ENCODE measurements around the gene ADIPOR2. TPM values are rescaled to one million over a fixed set of nuclear protein-coding genes. Genes with fewer than 3 reads are reported as not detected.

Gene ADIPOR2
- total RNA-seq, 1 experiment from 2014 or later: 84.0 TPM

DNA sequence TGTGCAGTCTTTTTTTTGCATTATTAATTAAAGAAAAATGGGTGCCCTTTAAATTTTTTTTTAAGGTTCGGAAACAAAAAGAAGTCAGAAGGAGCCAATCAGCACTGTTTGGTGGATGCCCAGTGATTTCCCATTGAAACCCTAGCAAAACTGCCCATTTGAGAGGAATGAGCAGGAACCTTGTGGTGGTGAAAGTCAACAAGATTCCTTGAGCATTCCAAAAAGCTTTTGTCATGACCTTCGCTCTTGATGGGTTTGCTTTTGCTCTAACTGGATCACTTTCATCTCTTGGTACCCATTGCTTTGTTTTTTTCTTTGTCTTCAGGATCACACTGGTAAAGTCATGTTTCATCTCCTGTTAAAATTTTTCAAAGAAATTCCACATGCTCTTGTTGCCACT lies 54.1 kb downstream of the ADIPOR2 start:
- ChIA-PET CTCF (no interaction called here), POLR2A (ENCODE audit: low non-redundant PET) (no interaction called here)
- DNase-seq (ENCODE audit: low spot score): no peak
- TF ChIP-seq CTCF (conservative IDR thresholded peaks at IDR 0.05; ENCODE audit: low read depth, low read length) (no peak), EZH2 (IDR thresholded peaks at IDR 0.05; ENCODE audit: borderline replicate concordance, low read depth, low read length, poor library complexity, severe bottlenecking) (no peak)
- BruUV-seq (replicated peaks): no TSS peak
- Histone ChIP-seq H3K27me3 (replicated peaks; ENCODE audit: insufficient read depth, low read depth, low read length, poor library complexity) (no peaks in the 10 kb centered on the region), H3K27ac (ENCODE audit: low read depth, low read length, poor library complexity, severe bottlenecking) (no peak overlapping the region), H3K9me3 (ENCODE audit: low read depth, low read length, poor library complexity, severe bottlenecking) (peaks cover 26% of the 10 kb centered on the region), H3K36me3 (ENCODE audit: insufficient read depth, low read length, poor library complexity, severe bottlenecking) (no peaks in the 10 kb centered on the region), H3K4me1 (ENCODE audit: insufficient read depth, low read length, poor library complexity, severe bottlenecking) (peaks cover 12% of the 10 kb centered on the region), H3K4me3 (ENCODE audit: low read depth, low read length, poor library complexity, severe bottlenecking) (no peak overlapping the region)
- intact Hi-C loops (cut with micrococcal nuclease; ENCODE audit: unreplicated experiment): no loop called here

GRCh38 chr12:1747609-1748008 lies 56.7 kb downstream of the ADIPOR2 start:
- no peak for DNase-seq (ENCODE audit: low spot score)
- POLR2A ChIA-PET (ENCODE audit: low non-redundant PET): no interaction called here
- intact Hi-C loops (cut with micrococcal nuclease; ENCODE audit: unreplicated experiment): no loop called here
- no TSS peak for BruUV-seq (replicated peaks)
- no peak overlapping the region for H3K4me3 ChIP-seq (ENCODE audit: low read depth, low read length, poor library complexity, severe bottlenecking)
- peaks cover 26% of the 10 kb centered on the region for H3K9me3 ChIP-seq (ENCODE audit: low read depth, low read length, poor library complexity, severe bottlenecking)
- H3K4me1 ChIP-seq (ENCODE audit: insufficient read depth, low read length, poor library complexity, severe bottlenecking): no peaks in the 10 kb centered on the region
- no peak for TF ChIP-seq CTCF (conservative IDR thresholded peaks at IDR 0.05; ENCODE audit: low read depth, low read length)
- no peak for TF ChIP-seq EZH2 (IDR thresholded peaks at IDR 0.05; ENCODE audit: borderline replicate concordance, low read depth, low read length, poor library complexity, severe bottlenecking)
- H3K27ac ChIP-seq (ENCODE audit: low read depth, low read length, poor library complexity, severe bottlenecking): no peak overlapping the region
- no peaks in the 10 kb centered on the region for H3K36me3 ChIP-seq (ENCODE audit: insufficient read depth, low read length, poor library complexity, severe bottlenecking)
- CTCF ChIA-PET: no interaction called here
- no peaks in the 10 kb centered on the region for H3K27me3 ChIP-seq (replicated peaks; ENCODE audit: insufficient read depth, low read depth, low read length, poor library complexity)

DNA sequence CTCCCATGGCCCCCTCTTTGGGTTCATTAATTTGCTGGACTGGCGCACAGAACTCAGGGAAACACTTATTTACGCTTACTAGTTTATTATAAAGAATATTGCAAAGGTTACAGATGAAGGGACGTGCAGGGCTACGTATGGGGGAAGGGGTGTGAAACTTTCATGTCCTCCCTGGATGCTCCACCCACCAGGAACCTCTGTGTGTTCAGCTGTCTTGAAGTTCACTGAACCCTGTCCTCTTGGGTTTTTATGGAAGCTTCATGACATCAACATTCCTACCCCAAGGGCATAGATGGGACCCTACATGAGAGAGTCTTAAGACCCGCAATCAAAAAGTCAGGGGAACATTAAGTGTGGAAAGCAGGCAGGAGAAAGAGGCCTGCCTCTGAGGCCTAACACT lies 58.1 kb downstream of the ADIPOR2 start:
- intact Hi-C loops (cut with micrococcal nuclease; ENCODE audit: unreplicated experiment): no loop called here
- H3K36me3 ChIP-seq (ENCODE audit: insufficient read depth, low read length, poor library complexity, severe bottlenecking): no peaks in the 10 kb centered on the region
- H3K27me3 ChIP-seq (replicated peaks; ENCODE audit: insufficient read depth, low read depth, low read length, poor library complexity): no peaks in the 10 kb centered on the region
- no peak overlapping the region for H3K4me3 ChIP-seq (ENCODE audit: low read depth, low read length, poor library complexity, severe bottlenecking)
- no TSS peak for BruUV-seq (replicated peaks)
- peaks cover 5% of the 10 kb centered on the region for H3K4me1 ChIP-seq (ENCODE audit: insufficient read depth, low read length, poor library complexity, severe bottlenecking)
- peaks cover 26% of the 10 kb centered on the region for H3K9me3 ChIP-seq (ENCODE audit: low read depth, low read length, poor library complexity, severe bottlenecking)
- ChIA-PET CTCF (no interaction called here), POLR2A (ENCODE audit: low non-redundant PET) (no interaction called here)
- TF ChIP-seq CTCF (conservative IDR thresholded peaks at IDR 0.05; ENCODE audit: low read depth, low read length): no peak
- no peak for TF ChIP-seq EZH2 (IDR thresholded peaks at IDR 0.05; ENCODE audit: borderline replicate concordance, low read depth, low read length, poor library complexity, severe bottlenecking)
- H3K27ac ChIP-seq (ENCODE audit: low read depth, low read length, poor library complexity, severe bottlenecking): no peak overlapping the region
- no peak for DNase-seq (ENCODE audit: low spot score)

Measured in A673 (cell line).